ENCODE results near the gene PHACTR4. TPM values are rescaled to one million over a fixed set of nuclear protein-coding genes. Genes with fewer than 3 reads are reported as not detected.
"Not testable (repeated sequence)": the region's sequence is repeated elsewhere in the genome, so short reads cannot be mapped to it uniquely, and the experiment has no call there.

The PHACTR4 gene
- 10 to 100 TPM; 29.4 to 30.8 TPM for total RNA-seq

DNA sequence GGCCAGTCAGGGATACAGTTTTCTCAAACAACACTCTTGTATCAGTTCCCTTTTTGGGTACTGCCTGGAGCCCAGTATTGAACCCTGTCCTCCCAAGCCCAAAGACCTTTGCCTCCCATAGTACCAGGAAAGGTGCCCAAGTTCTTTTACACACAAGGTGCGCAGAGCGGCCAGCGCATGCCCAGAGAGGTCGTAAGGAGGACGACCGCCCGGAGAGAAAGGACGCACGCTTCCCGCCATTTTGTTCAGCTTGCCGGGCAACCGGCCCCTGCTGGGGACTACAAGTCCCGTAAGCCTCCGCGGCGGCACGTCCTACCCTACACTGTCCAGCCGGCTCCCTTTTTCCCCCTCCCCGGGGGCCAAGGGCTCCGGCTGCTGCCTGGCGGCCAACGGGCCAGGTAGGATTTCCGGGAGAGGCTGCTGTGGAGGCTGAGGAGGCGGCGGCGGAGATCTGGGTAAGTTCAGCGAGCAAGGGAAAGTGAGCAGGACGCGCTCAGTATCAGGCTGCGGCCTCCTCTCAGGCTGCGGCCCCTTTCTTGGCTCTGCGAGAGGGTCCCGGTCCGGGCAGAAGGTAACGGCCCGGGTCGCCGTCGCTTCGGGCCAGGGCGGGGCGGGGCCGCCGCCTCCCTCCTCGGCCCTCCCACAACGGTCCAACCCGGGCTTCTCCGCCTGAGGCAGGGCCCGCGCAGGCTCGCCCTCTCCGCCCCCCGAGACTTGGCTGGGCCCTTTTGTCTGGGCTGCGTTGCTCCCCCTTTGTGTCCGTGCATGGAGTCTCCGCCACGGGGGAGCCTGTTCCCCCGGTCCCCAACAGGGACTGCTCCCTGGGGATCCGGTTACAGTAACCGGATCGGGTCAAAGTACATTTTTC is at the start of gene PHACTR4:
TSS of gene PHACTR4 (plus strand) at position 370 of the 868 bp plus-strand sequence. CDS start 37,708 bp downstream, outside the sequence.
- ChIA-PET CTCF (interaction anchor here (1.5 to 4.8 kb wide), 4 partner anchors 9 to 120 kb away, joined by 3 to 38 read pairs (median 22); no protein-coding TSS in a partner anchor), POLR2A (interaction anchor here (1.0 to 2.8 kb wide), 4 partner anchors 41 to 212 kb away, joined by 4 to 10 read pairs (median 8); partner anchors contain the start of genes MED18 and SESN2)
- Mint-ChIP-seq H3K4me3 (peak within 1 kb of the TSS; percentile 96), H3K9me3 (ENCODE audit: insufficient read depth) (no peaks in the 10 kb centered on the region), H3K4me1 (ENCODE audit: low read depth) (peaks cover 33% of the 10 kb centered on the region), H3K36me3 (ENCODE audit: low read depth) (peaks cover 14% of the 10 kb centered on the region), H3K27me3 (ENCODE audit: low read depth) (peaks cover 2% of the 10 kb centered on the region), H3K27ac (peak within 1 kb of the TSS; percentile 95)
- DNase-seq, result peak; percentile 88
- ATAC-seq, result peak; percentile 93

DNA sequence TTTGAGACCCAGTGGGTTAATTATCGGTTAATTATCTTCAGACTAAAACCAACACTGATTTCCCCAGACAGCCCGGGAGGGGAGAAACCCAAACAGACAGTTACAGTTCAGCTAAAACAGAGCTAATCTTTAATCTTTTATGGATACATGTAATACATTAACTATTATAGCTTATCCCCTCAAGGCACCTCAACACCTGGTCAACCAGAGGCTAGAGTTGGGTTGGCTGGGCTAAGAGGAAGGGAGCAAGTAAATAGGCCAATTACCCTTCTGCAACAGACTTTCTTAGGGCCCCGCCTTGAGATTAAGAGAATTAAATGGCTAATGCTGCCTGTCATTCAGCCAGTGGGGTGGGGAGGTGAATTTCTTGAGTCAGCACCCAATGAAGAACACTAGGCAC is 47.3 kb upstream of the PHACTR4 start:
- ChIA-PET POLR2A (no interaction called here), CTCF (interaction anchor here (0.7 kb wide), 1 partner anchor 73 kb away, joined by 3 read pairs; no protein-coding TSS in a partner anchor)
- Mint-ChIP-seq H3K27me3 (ENCODE audit: low read depth) (peaks cover 5% of the 10 kb centered on the region), H3K36me3 (ENCODE audit: low read depth) (no peaks in the 10 kb centered on the region), H3K4me3 (no peak overlapping the region), H3K27ac (no peak overlapping the region), H3K4me1 (ENCODE audit: low read depth) (no peaks in the 10 kb centered on the region), H3K9me3 (ENCODE audit: insufficient read depth) (no peaks in the 10 kb centered on the region)
- no peak for DNase-seq
- ATAC-seq, result no peak

- Mint-ChIP-seq H3K36me3 (ENCODE audit: low read depth) (peaks cover 2% of the 10 kb centered on the region), H3K4me3 (no peak overlapping the region), H3K27ac (no peak overlapping the region), H3K27me3 (ENCODE audit: low read depth) (peaks cover 5% of the 10 kb centered on the region), H3K9me3 (ENCODE audit: insufficient read depth) (no peaks in the 10 kb centered on the region), H3K4me1 (ENCODE audit: low read depth) (peaks cover 9% of the 10 kb centered on the region)
- no peak for ATAC-seq
- ChIA-PET POLR2A (no interaction called here), CTCF (no interaction called here)
- DNase-seq, result no peak
These were observed 45.8 kb upstream of the PHACTR4 start for GRCh38 chr1:28323720-28324119.

DNA sequence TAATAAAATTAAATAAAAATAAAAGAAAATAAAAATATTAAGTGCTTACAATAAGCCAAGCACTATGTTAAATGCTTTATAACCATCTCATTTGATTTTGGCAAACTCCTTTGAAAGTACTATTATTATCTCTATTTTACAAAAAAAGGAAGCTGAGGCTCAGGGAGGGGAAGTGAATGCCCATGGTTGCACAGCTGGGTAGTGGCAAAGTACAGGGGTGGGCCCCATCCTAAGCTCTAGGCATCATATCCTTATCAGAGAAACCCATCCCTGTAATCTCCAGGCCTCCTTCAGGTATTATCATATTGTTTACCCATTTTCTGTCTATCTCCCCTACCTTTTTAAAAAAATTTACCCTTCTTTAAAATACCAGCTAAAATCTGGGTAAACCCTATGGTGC is 43.0 kb upstream of the PHACTR4 start:
- CTCF ChIA-PET, result interaction anchor here (1.0 to 3.7 kb wide), 3 partner anchors 33 to 78 kb away, joined by 3 to 42 read pairs (median 4); no protein-coding TSS in a partner anchor
- DNase-seq (no peak), ATAC-seq (no peak)
- POLR2A ChIA-PET, result interaction anchor here (0.6 to 5.3 kb wide), 6 partner anchors 15 to 179 kb away, joined by 3 to 34 read pairs (median 4); partner anchors contain the start of gene RCC1
- Mint-ChIP-seq H3K9me3 (ENCODE audit: insufficient read depth) (no peaks in the 10 kb centered on the region), H3K27ac (no peak overlapping the region), H3K4me3 (no peak overlapping the region), H3K36me3 (ENCODE audit: low read depth) (peaks cover 20% of the 10 kb centered on the region), H3K27me3 (ENCODE audit: low read depth) (peaks cover 3% of the 10 kb centered on the region), H3K4me1 (ENCODE audit: low read depth) (peaks cover 24% of the 10 kb centered on the region)

DNA sequence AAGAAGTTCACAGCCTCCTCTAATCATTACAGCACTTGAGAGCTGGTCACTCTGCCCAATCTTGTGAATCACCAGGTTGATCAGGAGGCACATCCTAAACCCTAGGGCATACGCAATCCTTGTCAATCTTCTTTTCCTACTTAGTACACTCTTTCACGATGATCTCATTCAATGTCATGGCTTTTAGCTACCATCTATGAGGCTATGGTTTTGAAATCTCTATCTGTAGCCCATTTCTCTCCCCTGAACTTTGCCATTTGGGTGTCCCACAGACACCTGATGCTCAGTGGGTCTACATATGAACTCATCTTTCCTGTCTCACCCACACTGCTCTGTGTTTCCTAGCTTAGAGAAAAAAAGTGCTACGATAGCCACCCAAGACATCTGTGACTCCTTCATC is 42.6 kb upstream of the PHACTR4 start:
- peak overlapping the region; percentile 12 for H3K27ac Mint-ChIP-seq
- DNase-seq (no peak), ATAC-seq (no peak)
- H3K4me1 Mint-ChIP-seq (ENCODE audit: low read depth), result peaks cover 28% of the 10 kb centered on the region
- peaks cover 23% of the 10 kb centered on the region for H3K36me3 Mint-ChIP-seq (ENCODE audit: low read depth)
- H3K4me3 Mint-ChIP-seq, result no peak overlapping the region
- no peaks in the 10 kb centered on the region for H3K9me3 Mint-ChIP-seq (ENCODE audit: insufficient read depth)
- CTCF ChIA-PET, result interaction anchor here (1.0 to 3.7 kb wide), 3 partner anchors 33 to 78 kb away, joined by 3 to 42 read pairs (median 4); no protein-coding TSS in a partner anchor
- peaks cover 2% of the 10 kb centered on the region for H3K27me3 Mint-ChIP-seq (ENCODE audit: low read depth)
- POLR2A ChIA-PET, result interaction anchor here (0.6 to 5.3 kb wide), 6 partner anchors 15 to 178 kb away, joined by 3 to 34 read pairs (median 4); partner anchors contain the start of gene RCC1

DNA sequence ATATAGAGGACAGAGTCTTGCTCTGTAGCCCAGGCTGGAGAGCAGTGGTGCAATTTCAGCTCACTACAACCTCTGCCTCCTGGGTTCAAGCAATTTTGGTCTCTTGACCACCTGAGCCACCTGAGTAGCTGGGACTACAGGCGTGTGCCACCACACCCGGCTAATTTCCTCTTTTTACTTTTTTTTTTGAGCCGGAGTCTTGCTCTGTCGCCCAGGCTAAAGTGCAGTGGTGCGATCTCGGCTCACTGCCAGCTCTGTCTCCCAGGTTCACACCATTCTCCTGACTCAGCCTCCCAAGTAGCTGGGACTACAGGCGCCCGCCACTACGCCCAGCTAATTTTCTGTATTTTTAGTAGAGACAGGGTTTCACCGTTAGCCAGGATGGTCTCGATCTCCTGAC is 42.1 kb upstream of the PHACTR4 start:
- H3K4me1 Mint-ChIP-seq (ENCODE audit: low read depth), result peaks cover 29% of the 10 kb centered on the region
- DNase-seq; H3K27ac Mint-ChIP-seq; H3K27me3 Mint-ChIP-seq (ENCODE audit: low read depth); ATAC-seq; H3K9me3 Mint-ChIP-seq (ENCODE audit: insufficient read depth): not testable (repeated sequence)
- ChIA-PET CTCF (interaction anchor here (1.0 to 3.7 kb wide), 2 partner anchors 32 to 79 kb away, joined by 4 to 42 read pairs; no protein-coding TSS in a partner anchor), POLR2A (interaction anchor here (2.8 to 5.3 kb wide), 2 partner anchors 14 to 80 kb away, joined by 34 to 52 read pairs; no protein-coding TSS in a partner anchor)
- peaks cover 26% of the 10 kb centered on the region for H3K36me3 Mint-ChIP-seq (ENCODE audit: low read depth)
- peak overlapping the region; percentile 95 for H3K4me3 Mint-ChIP-seq

DNA sequence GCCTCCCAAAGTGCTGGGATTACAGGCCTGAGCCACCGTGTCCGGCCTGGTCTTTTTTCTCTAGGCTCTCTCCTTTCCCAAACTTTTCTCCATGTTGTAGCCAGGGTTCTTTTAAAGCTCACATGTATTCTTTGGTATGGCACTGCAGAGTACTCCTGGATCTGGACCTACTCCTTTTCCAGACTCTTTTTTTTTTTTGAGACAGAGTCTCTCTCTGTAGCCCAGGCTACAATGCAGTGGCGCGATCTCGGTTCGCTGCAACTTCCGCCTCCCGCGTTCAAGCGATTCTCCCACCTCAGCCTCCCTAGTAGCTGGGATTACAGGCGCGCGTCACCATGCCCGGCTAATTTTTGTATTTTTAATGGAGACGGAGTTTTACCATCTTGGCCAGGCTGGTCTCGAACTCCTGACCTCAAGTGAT is 41.3 kb upstream of the PHACTR4 start:
- DNase-seq (no peak), ATAC-seq (no peak)
- H3K27ac Mint-ChIP-seq, result peak overlapping the region; percentile 98
- H3K4me3 Mint-ChIP-seq, result peak overlapping the region; percentile 95
- POLR2A ChIA-PET, result interaction anchor here (0.6 to 5.3 kb wide), 29 partner anchors 9 to 854 kb away, joined by 3 to 52 read pairs (median 4); partner anchors contain the start of genes ATP5IF1, DNAJC8, GMEB1 and PHACTR4
- H3K9me3 Mint-ChIP-seq (ENCODE audit: insufficient read depth), result no peaks in the 10 kb centered on the region
- H3K4me1 Mint-ChIP-seq (ENCODE audit: low read depth), result peaks cover 35% of the 10 kb centered on the region
- peaks cover 34% of the 10 kb centered on the region for H3K36me3 Mint-ChIP-seq (ENCODE audit: low read depth)
- CTCF ChIA-PET, result interaction anchor here (0.8 to 3.7 kb wide), 11 partner anchors 13 to 236 kb away, joined by 3 to 42 read pairs (median 3); partner anchors contain the start of gene SESN2
- H3K27me3 Mint-ChIP-seq (ENCODE audit: low read depth), result peaks cover 2% of the 10 kb centered on the region

GRCh38 chr1:28329395-28330153 is 40.0 kb upstream of the PHACTR4 start:
- H3K4me1 Mint-ChIP-seq (ENCODE audit: low read depth), result peaks cover 35% of the 10 kb centered on the region

GRCh38 chr1:28338897-28339296 is 30.6 kb upstream of the PHACTR4 start:
- ChIA-PET POLR2A (interaction anchor here (0.9 kb wide), 1 partner anchor 93 kb away, joined by 3 read pairs; no protein-coding TSS in a partner anchor), CTCF (interaction anchor here (3.3 to 3.4 kb wide), 2 partner anchors 20 to 90 kb away, joined by 19 to 24 read pairs; no protein-coding TSS in a partner anchor)
- H3K36me3 Mint-ChIP-seq (ENCODE audit: low read depth), result peaks cover 13% of the 10 kb centered on the region

More at GRCh38 chr1:28329395-28330153, 40.0 kb upstream of the PHACTR4 start:
- Mint-ChIP-seq H3K9me3 (ENCODE audit: insufficient read depth) (no peaks in the 10 kb centered on the region), H3K27me3 (ENCODE audit: low read depth) (no peaks in the 10 kb centered on the region), H3K36me3 (ENCODE audit: low read depth) (peaks cover 41% of the 10 kb centered on the region), H3K4me3 (peak overlapping the region; percentile 95), H3K27ac (peak overlapping the region; percentile 98)
- POLR2A ChIA-PET, result interaction anchor here (0.6 to 5.3 kb wide), 24 partner anchors 8 to 852 kb away, joined by 3 to 52 read pairs (median 5); partner anchors contain the start of genes DNAJC8, GMEB1, PHACTR4 and SESN2
- CTCF ChIA-PET, result interaction anchor here (0.6 to 3.7 kb wide), 10 partner anchors 11 to 238 kb away, joined by 3 to 42 read pairs (median 4); partner anchors contain the start of gene SESN2
- DNase-seq (peak; percentile 66), ATAC-seq (peak; percentile 21)

DNA sequence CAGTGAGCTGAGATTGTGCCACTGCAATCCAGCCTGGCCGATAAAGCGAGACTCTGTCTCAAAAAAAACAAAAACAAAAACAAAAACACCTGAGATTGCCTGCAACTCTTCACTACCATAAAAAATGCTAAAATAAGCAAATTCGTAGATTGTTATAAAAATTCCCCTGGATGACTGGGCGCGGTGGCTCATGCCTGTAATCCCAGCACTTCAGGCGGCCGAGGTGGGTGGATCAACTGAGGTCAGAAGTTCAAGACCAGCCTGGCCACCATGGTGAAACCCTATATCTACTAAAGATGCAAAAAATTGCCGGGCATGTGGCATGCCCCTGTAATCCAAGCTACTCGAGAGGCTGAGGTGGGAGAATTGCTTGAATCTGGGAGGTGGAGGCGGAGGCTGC is 30.0 kb upstream of the PHACTR4 start:
- ChIA-PET POLR2A (interaction anchor here (0.9 to 4.7 kb wide), 2 partner anchors 11 to 93 kb away, joined by 3 to 34 read pairs; partner anchors contain the start of gene MED18), CTCF (interaction anchor here (3.3 to 3.4 kb wide), 2 partner anchors 20 to 91 kb away, joined by 19 to 24 read pairs; no protein-coding TSS in a partner anchor)
- Mint-ChIP-seq H3K9me3 (ENCODE audit: insufficient read depth) (no peaks in the 10 kb centered on the region), H3K4me3 (no peak overlapping the region), H3K27ac (no peak overlapping the region), H3K36me3 (ENCODE audit: low read depth) (peaks cover 8% of the 10 kb centered on the region), H3K27me3 (ENCODE audit: low read depth) (no peaks in the 10 kb centered on the region), H3K4me1 (ENCODE audit: low read depth) (peaks cover 11% of the 10 kb centered on the region)
- no peak for DNase-seq
- no peak for ATAC-seq

More at GRCh38 chr1:28338897-28339296, 30.6 kb upstream of the PHACTR4 start:
- DNase-seq, result no peak
- H3K27me3 Mint-ChIP-seq (ENCODE audit: low read depth), result no peaks in the 10 kb centered on the region
- no peak overlapping the region for H3K4me3 Mint-ChIP-seq
- H3K4me1 Mint-ChIP-seq (ENCODE audit: low read depth), result peaks cover 11% of the 10 kb centered on the region
- no peak for ATAC-seq
- no peak overlapping the region for H3K27ac Mint-ChIP-seq
- no peaks in the 10 kb centered on the region for H3K9me3 Mint-ChIP-seq (ENCODE audit: insufficient read depth)
